Measurements from ENCODE around the gene FTL. TPM values are rescaled to one million over a fixed set of nuclear protein-coding genes. Genes with fewer than 3 reads are reported as not detected.
A peak's percentile ranks its signal among the peaks of the same experiment; 100 is the strongest.

Gene FTL
- total RNA-seq, 1 donor from 2014 or later = 7,736 TPM

- no peaks in the 10 kb centered on the region for H3K27me3 ChIP-seq
- peaks cover 0 to 3% of the 10 kb centered on the region in 2 donors for H3K4me1 ChIP-seq
- H3K27ac ChIP-seq = no peak overlapping the region
- H3K36me3 ChIP-seq = no peaks in the 10 kb centered on the region
- DNase-seq (ENCODE audit: low spot score in 2 of 2) = no peak
- TF ChIP-seq, protein P1, sequence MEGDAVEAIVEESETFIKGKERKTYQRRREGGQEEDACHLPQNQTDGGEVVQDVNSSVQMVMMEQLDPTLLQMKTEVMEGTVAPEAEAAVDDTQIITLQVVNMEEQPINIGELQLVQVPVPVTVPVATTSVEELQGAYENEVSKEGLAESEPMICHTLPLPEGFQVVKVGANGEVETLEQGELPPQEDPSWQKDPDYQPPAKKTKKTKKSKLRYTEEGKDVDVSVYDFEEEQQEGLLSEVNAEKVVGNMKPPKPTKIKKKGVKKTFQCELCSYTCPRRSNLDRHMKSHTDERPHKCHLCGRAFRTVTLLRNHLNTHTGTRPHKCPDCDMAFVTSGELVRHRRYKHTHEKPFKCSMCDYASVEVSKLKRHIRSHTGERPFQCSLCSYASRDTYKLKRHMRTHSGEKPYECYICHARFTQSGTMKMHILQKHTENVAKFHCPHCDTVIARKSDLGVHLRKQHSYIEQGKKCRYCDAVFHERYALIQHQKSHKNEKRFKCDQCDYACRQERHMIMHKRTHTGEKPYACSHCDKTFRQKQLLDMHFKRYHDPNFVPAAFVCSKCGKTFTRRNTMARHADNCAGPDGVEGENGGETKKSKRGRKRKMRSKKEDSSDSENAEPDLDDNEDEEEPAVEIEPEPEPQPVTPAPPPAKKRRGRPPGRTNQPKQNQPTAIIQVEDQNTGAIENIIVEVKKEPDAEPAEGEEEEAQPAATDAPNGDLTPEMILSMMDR (IDR thresholded peaks at IDR 0.05) = no peak
- intact Hi-C loops (cut with DNase I) = no loop called here
- H3K9me3 ChIP-seq = no peaks in the 10 kb centered on the region
- H3K4me3 ChIP-seq = no peak overlapping the region
Measured at GRCh38 chr19:48928164-48929025, 36.7 kb upstream of the FTL start.

DNA sequence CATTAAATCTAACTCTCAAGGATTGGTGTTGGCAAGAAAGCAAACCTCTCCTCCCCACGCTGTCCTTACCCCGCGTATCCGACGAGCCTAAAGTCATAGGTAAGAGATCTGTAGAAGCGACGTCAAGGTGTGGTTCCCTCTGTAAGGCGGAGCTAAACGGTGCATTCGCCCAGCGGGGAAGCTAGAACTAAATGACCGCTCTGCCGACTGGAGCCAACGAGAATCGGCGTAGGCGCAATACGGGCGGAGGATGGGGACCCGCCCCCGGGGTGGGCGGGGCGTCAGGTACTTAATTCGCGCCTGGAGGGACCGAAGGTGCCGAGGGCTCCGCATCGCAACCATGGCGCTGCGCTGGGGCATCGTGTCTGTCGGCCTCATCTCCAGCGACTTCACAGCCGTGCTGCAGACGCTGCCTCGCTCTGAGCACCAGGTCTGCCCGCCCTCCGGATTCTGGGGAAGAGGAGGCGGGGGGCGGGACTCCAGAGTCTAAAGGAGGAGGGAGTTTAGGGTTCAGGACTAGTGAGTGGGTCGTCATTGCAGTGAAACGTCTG is 31.7 kb upstream of the FTL start, which contains the start of gene DHDH:
TSS of gene DHDH (plus strand) at position 318 of the 551 bp plus-strand sequence. CDS start at position 341, 23 bp downstream.
- TF ChIP-seq, protein P1 (IDR thresholded peaks at IDR 0.05) = no peak
- Histone ChIP-seq H3K27me3 (no peaks in the 10 kb centered on the region), H3K36me3 (no peaks in the 10 kb centered on the region), H3K9me3 (no peaks in the 10 kb centered on the region), H3K4me1 (no peaks in the 10 kb centered on the region), H3K27ac (no peak within 1 kb of the TSS), H3K4me3 (peak within 1 kb of the TSS; percentile 51 to 66)
- peak in 1 of 2 donors; percentile 85 for DNase-seq (ENCODE audit: low spot score in 2 of 2)
- intact Hi-C loops (cut with DNase I) = no loop called here

- intact Hi-C loops (cut with DNase I) = no loop called here
- Histone ChIP-seq H3K4me1 (no peaks in the 10 kb centered on the region), H3K4me3 (no peak overlapping the region), H3K9me3 (no peaks in the 10 kb centered on the region), H3K27me3 (no peaks in the 10 kb centered on the region), H3K27ac (no peak overlapping the region), H3K36me3 (no peaks in the 10 kb centered on the region)
- TF ChIP-seq, protein P1 (IDR thresholded peaks at IDR 0.05) = no peak
- DNase-seq (ENCODE audit: low spot score in 2 of 2) = no peak
Measured at GRCh38 chr19:48934837-48935236, 30.3 kb upstream of the FTL start.

DNA sequence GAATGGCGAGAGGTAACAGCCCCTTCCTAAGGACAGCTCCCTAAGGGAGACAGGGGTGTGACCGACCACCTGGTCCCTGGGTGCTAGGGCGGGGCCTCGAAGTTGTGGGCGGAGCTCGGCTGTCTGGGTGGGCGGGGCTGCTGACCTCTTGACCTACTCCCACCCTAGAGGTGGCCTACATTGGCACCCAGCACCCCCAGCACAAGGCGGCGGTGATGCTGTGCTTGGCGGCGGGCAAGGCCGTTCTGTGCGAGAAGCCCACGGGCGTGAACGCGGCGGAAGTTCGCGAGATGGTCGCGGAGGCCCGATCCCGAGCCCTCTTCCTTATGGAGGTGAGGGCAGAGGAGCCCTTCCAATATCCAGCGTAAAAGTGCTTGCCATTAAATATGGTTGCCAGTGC is 29.2 kb upstream of the FTL start:
- Histone ChIP-seq H3K36me3 (no peaks in the 10 kb centered on the region), H3K9me3 (peaks cover 0 to 4% of the 10 kb centered on the region in 2 donors), H3K4me1 (no peaks in the 10 kb centered on the region), H3K27ac (no peak overlapping the region), H3K27me3 (no peaks in the 10 kb centered on the region), H3K4me3 (no peak overlapping the region)
- intact Hi-C loops (cut with DNase I) = no loop called here
- TF ChIP-seq, protein P1 (IDR thresholded peaks at IDR 0.05) = no peak
- no peak for DNase-seq (ENCODE audit: low spot score in 2 of 2)

DNA sequence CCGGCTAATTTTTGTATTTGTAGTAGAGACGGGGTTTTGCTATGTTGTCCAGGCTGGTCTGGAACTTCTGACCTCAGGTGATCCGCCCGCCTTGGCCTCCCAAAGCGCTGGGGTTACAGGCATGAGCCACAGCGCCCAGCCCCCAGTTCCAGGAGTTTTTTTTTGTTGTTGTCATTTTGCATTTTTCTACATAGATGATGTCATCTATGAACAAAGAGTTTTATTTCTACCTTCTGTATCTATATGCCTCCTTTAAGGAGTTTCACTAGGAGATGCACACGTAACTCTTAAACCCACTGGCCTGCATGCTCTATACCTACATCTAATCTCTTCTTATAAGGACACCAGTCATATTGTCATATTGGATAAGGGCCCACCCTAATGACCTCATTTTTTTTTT is 26.9 kb upstream of the FTL start:
- TF ChIP-seq, protein P1 (IDR thresholded peaks at IDR 0.05) = no peak
- Histone ChIP-seq H3K36me3 (no peaks in the 10 kb centered on the region), H3K27ac (no peak overlapping the region), H3K9me3 (peaks cover 0 to 9% of the 10 kb centered on the region in 2 donors), H3K4me3 (no peak overlapping the region), H3K4me1 (no peaks in the 10 kb centered on the region), H3K27me3 (no peaks in the 10 kb centered on the region)
- DNase-seq (ENCODE audit: low spot score in 2 of 2) = no peak
- intact Hi-C loops (cut with DNase I) = no loop called here
